Effector CD4-positive, alpha-beta T cell (primary cell): ENCODE measurements around the gene ATP1B3.
A peak's percentile ranks its signal among the peaks of the same experiment; 100 is the strongest.
"Not testable (repeated sequence)": the region's sequence is repeated elsewhere in the genome, so short reads cannot be mapped to it uniquely, and the experiment has no call there.

Source experiments
- DNase-seq: peaks from one replicate; pipeline ENCODE4 v3.0.0-alpha.2; 2020

ATP1B3 gene

GRCh38 chr3:141860766-141861513 is 15.5 kb upstream of the ATP1B3 start:
- DNase-seq, result no peak

- no peak for DNase-seq
These were observed 14.1 kb upstream of the ATP1B3 start for GRCh38 chr3:141862279-141862816.

- no peak for DNase-seq
These were observed 13.0 kb upstream of the ATP1B3 start for GRCh38 chr3:141863491-141863890.

GRCh38 chr3:141864281-141864970 is 12.0 kb upstream of the ATP1B3 start:
- DNase-seq, result no peak

GRCh38 chr3:141865101-141865500 is 11.3 kb upstream of the ATP1B3 start:
- no peak for DNase-seq

- no peak for DNase-seq
These were observed 6.3 kb upstream of the ATP1B3 start for GRCh38 chr3:141870091-141870687.

- DNase-seq, result peak; percentile 75
These were observed 1.0 kb upstream of the ATP1B3 start for GRCh38 chr3:141875374-141875892.

- DNase-seq, result peak; percentile 75
These were observed 506 bp upstream of the ATP1B3 start for GRCh38 chr3:141875893-141876380.

- peak; percentile 28 for DNase-seq
These were observed 613 bp downstream of the ATP1B3 start for GRCh38 chr3:141876891-141877621.

GRCh38 chr3:141877911-141878310 is 1.5 kb downstream of the ATP1B3 start:
- no peak for DNase-seq

- DNase-seq, result no peak
These were observed 1.9 kb downstream of the ATP1B3 start for GRCh38 chr3:141878326-141878725.

GRCh38 chr3:141878817-141879216 is 2.4 kb downstream of the ATP1B3 start:
- DNase-seq, result no peak

GRCh38 chr3:141881702-141882101 is 5.3 kb downstream of the ATP1B3 start:
- DNase-seq, result no peak

GRCh38 chr3:141887051-141887450 is 10.6 kb downstream of the ATP1B3 start:
- no peak for DNase-seq

GRCh38 chr3:141888548-141888947 is 12.1 kb downstream of the ATP1B3 start:
- DNase-seq, result not testable (repeated sequence)

GRCh38 chr3:141894524-141895176 is 18.2 kb downstream of the ATP1B3 start:
- DNase-seq, result no peak

GRCh38 chr3:141895731-141896130 is 19.3 kb downstream of the ATP1B3 start:
- no peak for DNase-seq

- no peak for DNase-seq
These were observed 22.5 kb downstream of the ATP1B3 start for GRCh38 chr3:141898908-141899307.

- no peak for DNase-seq
These were observed 23.9 kb downstream of the ATP1B3 start for GRCh38 chr3:141900343-141900742.

GRCh38 chr3:141901914-141902313 is 25.5 kb downstream of the ATP1B3 start:
- DNase-seq, result no peak

- no peak for DNase-seq
These were observed 27.8 kb downstream of the ATP1B3 start for GRCh38 chr3:141904203-141904602.

- no peak for DNase-seq
These were observed 28.7 kb downstream of the ATP1B3 start for GRCh38 chr3:141905129-141905528.
